ENCODE measurements around the gene CSTF3. TPM values are rescaled to one million over a fixed set of nuclear protein-coding genes. Genes with fewer than 3 reads are reported as not detected.

CSTF3 gene
- total RNA-seq, 2 donors from 2014 or later, result 22.9 to 29.9 TPM

DNA sequence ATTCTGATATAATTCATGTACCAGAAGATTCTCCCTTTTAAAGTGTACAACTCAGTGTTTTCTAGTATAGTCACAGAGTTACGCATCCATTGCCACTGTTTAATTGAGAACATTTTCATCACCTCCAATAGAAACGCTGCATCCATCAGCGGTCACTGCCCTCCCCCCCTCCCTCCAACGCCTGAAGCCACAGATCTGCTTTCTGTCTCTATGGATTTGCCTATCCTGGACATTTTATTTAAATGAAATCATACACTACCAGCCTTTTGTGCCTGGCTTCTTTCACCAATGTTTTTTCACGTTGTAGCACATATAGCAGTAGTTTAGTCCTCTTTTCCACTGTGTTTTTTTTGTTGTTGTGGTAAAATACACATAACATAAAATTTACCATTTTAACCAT lies 99.1 kb downstream of the CSTF3 start:
- no peak for DNase-seq
- Histone ChIP-seq H3K4me1 (peaks cover 7% of the 10 kb centered on the region), H3K4me3 (no peak overlapping the region), H3K27ac (peak overlapping the region; percentile 78), H3K9me3 (no peaks in the 10 kb centered on the region), H3K36me3 (no peaks in the 10 kb centered on the region), H3K27me3 (no peaks in the 10 kb centered on the region), H3K9ac (ENCODE audit: low read depth in 2 of 2, low read length in 2 of 2) (no peak overlapping the region)
- intact Hi-C loops (cut with DNase I), result loop anchor here (10.0 kb wide), 1 partner anchor 247 kb away; no protein-coding TSS in a partner anchor
- TF ChIP-seq, protein P1, sequence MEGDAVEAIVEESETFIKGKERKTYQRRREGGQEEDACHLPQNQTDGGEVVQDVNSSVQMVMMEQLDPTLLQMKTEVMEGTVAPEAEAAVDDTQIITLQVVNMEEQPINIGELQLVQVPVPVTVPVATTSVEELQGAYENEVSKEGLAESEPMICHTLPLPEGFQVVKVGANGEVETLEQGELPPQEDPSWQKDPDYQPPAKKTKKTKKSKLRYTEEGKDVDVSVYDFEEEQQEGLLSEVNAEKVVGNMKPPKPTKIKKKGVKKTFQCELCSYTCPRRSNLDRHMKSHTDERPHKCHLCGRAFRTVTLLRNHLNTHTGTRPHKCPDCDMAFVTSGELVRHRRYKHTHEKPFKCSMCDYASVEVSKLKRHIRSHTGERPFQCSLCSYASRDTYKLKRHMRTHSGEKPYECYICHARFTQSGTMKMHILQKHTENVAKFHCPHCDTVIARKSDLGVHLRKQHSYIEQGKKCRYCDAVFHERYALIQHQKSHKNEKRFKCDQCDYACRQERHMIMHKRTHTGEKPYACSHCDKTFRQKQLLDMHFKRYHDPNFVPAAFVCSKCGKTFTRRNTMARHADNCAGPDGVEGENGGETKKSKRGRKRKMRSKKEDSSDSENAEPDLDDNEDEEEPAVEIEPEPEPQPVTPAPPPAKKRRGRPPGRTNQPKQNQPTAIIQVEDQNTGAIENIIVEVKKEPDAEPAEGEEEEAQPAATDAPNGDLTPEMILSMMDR (IDR thresholded peaks at IDR 0.05), result no peak

DNA sequence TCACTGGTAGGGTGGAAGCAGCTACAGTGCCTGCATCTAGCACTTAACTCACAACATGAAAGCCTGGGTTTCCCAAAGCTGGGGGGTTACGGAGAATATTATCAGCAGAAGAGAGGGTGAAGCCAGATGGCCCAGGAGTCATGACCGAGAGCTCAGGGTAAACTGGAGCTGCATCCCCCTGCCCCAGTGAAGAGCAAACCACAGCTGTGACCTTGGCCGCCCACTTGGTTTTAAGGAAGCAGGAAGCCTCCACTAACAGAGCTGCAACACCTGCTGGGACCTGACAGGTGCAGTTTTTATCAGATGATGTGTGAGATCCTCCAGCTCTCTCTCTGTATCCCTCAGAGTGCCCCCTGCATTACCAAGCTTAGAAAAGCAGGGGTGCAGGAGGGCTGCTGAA lies 101.0 kb downstream of the CSTF3 start:
- Histone ChIP-seq H3K9ac (ENCODE audit: low read depth in 2 of 2, low read length in 2 of 2) (peak overlapping the region in 1 of 2 donors; percentile 34), H3K9me3 (no peaks in the 10 kb centered on the region), H3K36me3 (no peaks in the 10 kb centered on the region), H3K4me3 (no peak overlapping the region), H3K27me3 (no peaks in the 10 kb centered on the region), H3K27ac (peak overlapping the region; percentile 78), H3K4me1 (peaks cover 7% of the 10 kb centered on the region)
- no peak for DNase-seq
- TF ChIP-seq, protein P1 (IDR thresholded peaks at IDR 0.05), result no peak
- intact Hi-C loops (cut with DNase I), result loop anchor here (10.0 kb wide), 1 partner anchor 245 kb away; no protein-coding TSS in a partner anchor

DNA sequence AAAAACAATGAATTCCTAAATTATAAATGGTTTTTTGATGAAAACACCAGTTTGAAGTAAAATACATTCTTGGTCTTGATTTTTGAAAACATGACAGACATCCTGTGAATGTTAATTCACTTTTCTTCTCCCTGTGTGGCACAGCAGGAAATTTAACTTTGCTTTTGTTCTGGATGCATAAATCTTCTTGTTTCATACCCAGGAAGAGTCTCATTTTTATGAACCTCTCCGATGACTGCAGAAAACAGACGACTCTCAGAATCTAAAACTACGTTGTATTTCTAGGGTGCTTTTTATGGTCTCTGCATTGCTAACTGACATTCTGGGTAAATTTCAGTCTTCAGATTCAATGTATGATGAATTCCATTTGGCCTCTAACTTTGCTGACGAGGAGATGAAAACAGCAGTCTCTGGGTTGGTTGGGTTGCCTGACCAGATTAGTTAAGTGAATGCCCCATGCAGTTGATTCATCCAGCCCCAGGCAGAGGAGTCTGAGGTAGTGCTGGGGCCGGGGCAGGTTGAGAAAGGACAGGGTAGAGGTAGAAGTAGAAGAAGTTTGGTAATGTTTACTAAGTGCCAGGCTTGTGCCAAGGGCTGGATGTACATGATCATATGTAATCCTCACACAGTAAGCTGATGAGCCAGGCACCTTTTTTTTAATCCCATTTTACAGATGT lies 101.8 kb downstream of the CSTF3 start:
- Histone ChIP-seq H3K27me3 (no peaks in the 10 kb centered on the region), H3K4me1 (peaks cover 7% of the 10 kb centered on the region), H3K9me3 (no peaks in the 10 kb centered on the region), H3K4me3 (no peak overlapping the region), H3K9ac (ENCODE audit: low read depth in 2 of 2, low read length in 2 of 2) (no peak overlapping the region), H3K36me3 (no peaks in the 10 kb centered on the region), H3K27ac (no peak overlapping the region)
- DNase-seq, result no peak
- intact Hi-C loops (cut with DNase I), result loop anchor here (10.0 kb wide), 1 partner anchor 245 kb away; no protein-coding TSS in a partner anchor
- TF ChIP-seq, protein P1 (IDR thresholded peaks at IDR 0.05), result no peak

DNA sequence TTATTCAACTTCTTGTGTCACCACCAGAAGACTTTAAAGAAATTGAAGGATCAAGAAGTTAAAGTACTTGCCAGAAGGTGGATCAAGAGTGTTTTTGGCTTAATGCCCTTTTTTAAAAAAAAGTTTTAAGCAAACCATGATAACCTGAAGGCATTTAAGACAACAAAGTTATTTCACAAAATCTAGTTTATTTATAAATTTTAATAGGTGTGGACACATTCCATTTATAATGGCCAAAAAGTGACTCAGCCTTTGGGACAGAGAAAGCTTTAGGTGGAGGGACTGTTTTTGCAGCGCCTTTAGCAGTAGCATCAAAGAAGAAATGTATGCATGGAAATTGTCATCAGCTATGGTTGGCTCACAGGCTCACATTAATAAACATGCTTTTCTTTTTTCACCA lies 104.0 kb downstream of the CSTF3 start:
- Histone ChIP-seq H3K27me3 (no peaks in the 10 kb centered on the region), H3K36me3 (no peaks in the 10 kb centered on the region), H3K9ac (ENCODE audit: low read depth in 2 of 2, low read length in 2 of 2) (no peak overlapping the region), H3K4me1 (peaks cover 7% of the 10 kb centered on the region), H3K4me3 (no peak overlapping the region), H3K27ac (no peak overlapping the region), H3K9me3 (no peaks in the 10 kb centered on the region)
- intact Hi-C loops (cut with DNase I), result no loop called here
- no peak for DNase-seq
- TF ChIP-seq, protein P1 (IDR thresholded peaks at IDR 0.05), result no peak

DNA sequence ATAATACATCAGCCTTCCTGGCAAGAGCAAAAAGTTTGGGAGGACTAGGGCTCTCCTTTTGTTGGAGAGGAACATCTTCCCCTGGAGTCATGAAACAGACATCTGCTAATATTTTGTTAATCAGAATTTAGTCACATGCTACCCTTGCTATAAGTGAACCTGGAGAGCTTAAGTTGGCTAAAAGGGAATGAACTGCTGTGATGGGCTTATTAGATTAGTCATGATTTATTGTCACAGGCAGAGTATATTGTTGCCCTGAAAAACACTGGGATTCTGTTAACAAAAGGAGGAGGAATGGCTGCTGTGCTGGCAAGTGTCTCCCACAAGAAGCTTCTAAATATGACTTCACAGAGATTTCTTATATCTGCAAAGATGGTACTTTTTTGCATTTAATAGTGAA lies 105.9 kb downstream of the CSTF3 start:
- DNase-seq, result no peak
- Histone ChIP-seq H3K9ac (ENCODE audit: low read depth in 2 of 2, low read length in 2 of 2) (no peak overlapping the region), H3K4me1 (peaks cover under 1% of the 10 kb centered on the region), H3K27me3 (no peaks in the 10 kb centered on the region), H3K4me3 (no peak overlapping the region), H3K9me3 (no peaks in the 10 kb centered on the region), H3K36me3 (no peaks in the 10 kb centered on the region), H3K27ac (no peak overlapping the region)
- TF ChIP-seq, protein P1 (IDR thresholded peaks at IDR 0.05), result no peak
- intact Hi-C loops (cut with DNase I), result no loop called here
